Stimulated activated CD4-positive, alpha-beta T cell treated with anti-CD3 and anti-CD28 coated beads, Interleukin-4, amount 100 ng/mL, for 24 hours (primary cell): Measurements from ENCODE around the gene MBNL1.

Source experiments
- DNase-seq: peaks from one replicate; pipeline ENCODE4 v3.0.0-alpha.2; 2020

MBNL1 gene

DNA sequence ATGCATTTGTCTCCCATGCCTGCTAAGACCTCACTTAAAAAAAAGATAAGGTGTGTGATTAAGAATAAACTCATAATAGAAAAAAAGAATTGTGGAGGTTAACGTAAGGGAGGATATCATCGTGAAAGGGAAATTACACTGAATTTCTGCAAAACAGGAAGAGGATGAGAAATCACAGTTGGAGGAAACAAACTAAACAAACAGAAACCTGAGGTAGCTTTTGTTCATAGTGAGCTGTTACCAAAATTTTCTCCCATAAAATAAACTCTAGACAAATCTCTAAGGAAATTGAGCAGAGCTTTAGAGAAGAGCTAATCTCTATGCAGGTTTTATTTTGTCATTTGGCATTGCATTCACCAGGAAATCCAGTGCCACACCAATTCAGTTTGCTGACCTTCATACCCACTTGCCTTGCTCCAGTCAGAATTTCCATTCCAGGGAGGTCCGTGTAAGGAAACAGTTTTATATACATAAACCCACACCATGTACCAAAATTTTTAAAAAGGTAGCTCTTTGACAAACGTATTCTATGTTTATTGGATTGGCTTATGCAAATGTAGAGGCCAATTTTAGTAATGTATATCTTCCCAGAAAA lies 231.2 kb downstream of the MBNL1 start:
- DNase-seq: no peak

DNA sequence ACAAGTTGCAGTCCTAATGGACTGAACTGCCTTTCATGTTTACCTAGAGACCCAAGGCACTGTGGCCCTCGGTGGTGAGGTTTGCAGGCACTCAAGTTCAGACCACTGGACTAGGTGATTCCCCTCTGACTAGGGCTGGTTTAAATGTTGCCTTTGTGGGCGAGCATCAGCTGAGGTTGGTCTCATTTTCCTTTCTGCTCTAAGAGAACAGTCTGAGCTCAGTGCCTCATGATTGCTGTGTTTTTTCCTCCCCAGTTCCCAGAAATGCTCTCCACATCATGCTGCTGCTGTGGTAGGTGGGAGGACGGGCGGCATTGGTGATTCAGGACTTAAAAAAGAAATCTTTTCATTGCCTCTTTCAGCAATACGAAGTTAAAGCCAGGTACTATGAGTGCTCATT lies 237.2 kb downstream of the MBNL1 start:
- peak; percentile 5 for DNase-seq

DNA sequence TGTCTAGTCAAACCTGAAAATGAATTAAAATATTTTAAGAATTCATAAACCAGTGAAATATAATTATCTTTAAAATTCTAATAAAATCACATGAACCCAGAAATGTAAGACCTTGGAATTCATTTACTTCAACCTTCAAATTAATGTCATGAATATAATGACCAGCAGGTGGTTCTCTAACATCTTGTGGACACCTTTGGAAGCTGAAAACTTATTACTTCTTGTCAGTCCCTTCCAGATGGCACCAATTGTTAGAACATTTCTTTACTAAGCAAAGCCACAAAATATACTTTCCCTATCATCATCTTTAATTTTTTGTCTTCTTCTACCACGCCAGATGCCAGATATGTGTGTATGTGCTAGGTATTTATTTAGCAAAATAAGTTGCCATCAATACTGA lies 240.0 kb downstream of the MBNL1 start:
- DNase-seq: no peak

DNA sequence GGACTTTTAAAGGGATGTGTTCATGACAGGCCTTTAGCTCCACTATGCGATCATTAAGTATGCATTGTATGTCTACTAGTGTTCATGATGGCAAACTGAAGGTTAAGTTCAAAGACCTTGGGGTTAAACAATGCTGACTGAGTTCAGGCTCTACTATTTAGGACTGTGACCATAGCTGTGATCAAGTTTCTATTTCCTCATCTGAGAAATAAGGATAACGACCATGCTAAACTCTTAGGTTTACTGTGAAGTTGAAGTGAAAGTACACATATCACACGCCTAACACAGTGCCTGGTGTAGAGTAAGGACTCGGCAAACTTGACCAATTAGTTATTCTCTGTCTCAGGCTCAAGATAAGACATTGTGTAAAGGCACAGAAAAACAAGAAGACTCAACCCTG lies 243.2 kb downstream of the MBNL1 start:
- no peak for DNase-seq

DNA sequence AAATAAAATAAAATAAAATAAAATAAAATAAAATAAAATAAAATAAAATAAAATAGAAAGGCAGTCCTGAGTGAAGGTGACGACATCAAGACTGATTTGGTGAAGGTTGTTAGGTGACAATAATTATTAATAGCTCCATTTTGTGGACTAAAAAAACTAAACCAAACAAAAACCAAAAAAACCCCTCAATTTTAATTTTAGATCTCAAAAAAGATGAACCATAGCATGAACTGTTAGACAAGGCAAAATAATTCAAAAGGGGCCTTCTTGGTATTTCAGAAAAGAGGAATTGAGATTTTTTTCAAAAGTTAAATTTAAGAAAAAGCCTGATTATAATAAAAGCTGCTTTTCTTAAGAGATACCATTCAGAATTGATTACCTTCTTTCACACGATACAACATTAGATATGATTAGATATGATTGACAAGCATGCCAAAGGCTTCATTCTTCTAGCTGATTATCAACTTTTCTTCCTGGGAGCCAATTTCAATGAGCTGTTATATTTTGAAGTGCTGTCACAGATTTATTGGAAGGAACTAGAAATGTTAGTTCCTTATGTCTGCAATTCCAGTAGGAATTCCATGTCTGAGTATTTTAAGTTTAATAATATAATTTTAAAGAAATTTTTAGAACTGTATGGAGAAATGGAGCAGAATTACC lies 244.7 kb downstream of the MBNL1 start:
- DNase-seq: no peak
